Fibroblast of upper back skin (primary cell): ENCODE data around the gene KRTAP5-7.
"Not testable (repeated sequence)": the region's sequence is repeated elsewhere in the genome, so short reads cannot be mapped to it uniquely, and the experiment has no call there.

Experiments used
- DNase-seq: peaks from one replicate; pipeline ENCODE4 v3.0.0-alpha.2; 2013

The KRTAP5-7 gene

GRCh38 chr11:71565263-71565662 is 38.2 kb downstream of the KRTAP5-7 start, which contains the start of gene KRTAP5-10:
Gene KRTAP5-10 (plus strand): TSS chr11:71565563. CDS start chr11:71565588, 25 bp downstream.
- DNase-seq, result no peak

- DNase-seq, result no peak
Observed at GRCh38 chr11:71566081-71566620, 39.1 kb downstream of the KRTAP5-7 start.

- not testable (repeated sequence) for DNase-seq
Observed at GRCh38 chr11:71566626-71567599, 39.8 kb downstream of the KRTAP5-7 start.

GRCh38 chr11:71567633-71568032 is 40.6 kb downstream of the KRTAP5-7 start:
- not testable (repeated sequence) for DNase-seq

- no peak for DNase-seq
Observed at GRCh38 chr11:71568704-71569349, 41.8 kb downstream of the KRTAP5-7 start.

- not testable (repeated sequence) for DNase-seq
Observed at GRCh38 chr11:71571101-71571850, 44.2 kb downstream of the KRTAP5-7 start.

- DNase-seq, result no peak
Observed at GRCh38 chr11:71572811-71573210, 45.7 kb downstream of the KRTAP5-7 start.

GRCh38 chr11:71574418-71574817 is 47.4 kb downstream of the KRTAP5-7 start:
- no peak for DNase-seq

GRCh38 chr11:71575723-71576424 is 48.8 kb downstream of the KRTAP5-7 start:
- DNase-seq, result no peak

GRCh38 chr11:71576688-71577465 is 49.8 kb downstream of the KRTAP5-7 start:
- not testable (repeated sequence) for DNase-seq

- no peak for DNase-seq
Observed at GRCh38 chr11:71577469-71578004, 50.5 kb downstream of the KRTAP5-7 start.
